Stimulated activated CD4-positive, alpha-beta T cell treated with anti-CD3 and anti-CD28 coated beads, Interleukin-1b, Interleukin-23, amount 100 ng/mL, for 1 hour (primary cell): ENCODE results near the gene PDE4D.
"Not testable (repeated sequence)": the region's sequence is repeated elsewhere in the genome, so short reads cannot be mapped to it uniquely, and the experiment has no call there.

Experiments
- DNase-seq, 2 donors: peaks; one replicate each; pipeline ENCODE4 v3.0.0-alpha.2; 2020; ENCODE audit warnings: low read depth in 2 of 2

PDE4D gene

DNA sequence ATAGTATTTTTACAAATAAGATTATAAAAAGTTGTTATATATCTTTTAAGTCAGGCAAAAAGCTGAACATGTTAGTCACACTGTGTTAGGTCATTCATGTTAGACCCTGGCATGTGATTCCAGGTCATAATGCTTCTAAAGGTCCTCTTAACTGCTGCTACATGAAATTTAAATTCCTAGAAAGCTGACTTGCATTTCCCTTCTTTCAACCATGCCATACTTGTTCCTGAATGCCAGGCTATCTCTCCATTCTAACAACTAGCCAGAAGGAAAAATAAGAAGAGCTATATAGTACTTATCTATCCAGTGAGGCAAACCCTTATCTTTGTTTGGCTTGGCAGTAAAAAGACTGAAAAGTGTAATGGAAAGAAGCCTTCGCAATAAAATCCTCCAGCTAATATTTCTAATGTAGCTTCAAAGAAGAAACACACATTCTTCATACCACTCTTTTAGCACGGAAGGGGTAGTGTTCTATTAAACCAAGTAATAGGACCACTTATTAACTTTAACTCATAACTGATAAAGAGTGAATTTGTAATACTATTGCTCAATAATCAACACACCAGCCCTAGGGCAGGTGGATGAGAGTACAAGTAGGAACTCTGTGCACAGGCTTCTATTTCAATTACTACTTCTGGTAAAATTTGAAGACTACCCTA lies 310.2 kb downstream of the PDE4D start:
- DNase-seq, result no peak

DNA sequence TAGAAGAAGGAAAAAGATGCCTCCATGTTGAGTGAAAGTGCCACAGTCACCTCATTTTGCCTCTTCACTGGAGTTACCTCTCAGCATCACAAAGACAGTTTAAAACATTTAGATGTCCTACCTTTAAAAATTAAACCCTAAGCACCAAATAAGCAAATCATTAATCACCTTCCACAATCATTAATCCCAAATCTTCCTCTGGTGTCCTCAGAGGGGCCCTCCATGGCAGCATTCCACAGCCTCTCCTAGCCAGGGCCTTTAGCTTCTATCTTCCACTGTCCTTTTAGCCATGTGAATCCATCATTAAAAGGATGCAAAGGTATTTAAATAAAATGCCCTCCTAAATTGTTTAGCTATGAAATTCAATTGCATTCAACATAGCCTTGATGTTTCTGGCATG lies 310.8 kb downstream of the PDE4D start:
- no peak for DNase-seq

DNA sequence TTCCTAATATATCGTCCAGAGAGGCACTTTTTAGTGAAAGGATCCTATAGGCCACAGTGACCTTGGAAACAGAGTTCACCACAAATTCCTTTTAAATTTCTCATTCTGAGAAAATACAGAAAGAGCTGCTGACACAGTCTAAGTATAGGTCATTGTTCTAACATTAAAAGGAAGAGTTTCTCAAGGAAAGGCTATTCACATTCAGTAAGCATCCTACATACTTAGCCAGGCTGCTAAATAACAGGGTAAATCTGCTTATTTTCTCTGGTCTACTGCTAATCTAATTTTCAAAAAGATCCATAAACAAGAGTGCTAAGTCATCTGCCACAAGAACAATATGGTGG lies 313.7 kb downstream of the PDE4D start:
- no peak for DNase-seq

GRCh38 chr5:59579101-59579823 lies 314.3 kb downstream of the PDE4D start:
- no peak for DNase-seq

DNA sequence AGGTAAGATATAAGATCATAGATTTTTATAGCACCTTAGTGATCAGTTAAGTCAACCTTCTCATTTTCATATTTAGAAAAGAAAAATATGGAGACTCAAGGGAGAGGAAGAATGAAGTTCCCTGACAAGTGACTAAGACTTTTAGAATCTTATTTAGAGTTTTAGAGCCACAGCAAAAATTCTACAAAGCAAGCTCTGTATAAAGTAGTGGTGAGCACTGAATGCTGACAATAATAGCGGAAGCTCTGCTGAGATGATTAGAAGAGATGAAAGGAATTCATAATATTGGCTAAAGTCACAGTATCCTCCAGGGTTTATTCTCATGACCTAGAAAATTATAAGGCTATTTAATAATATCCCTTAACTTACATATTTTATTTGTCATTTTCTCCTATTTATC lies 316.0 kb downstream of the PDE4D start:
- no peak for DNase-seq

DNA sequence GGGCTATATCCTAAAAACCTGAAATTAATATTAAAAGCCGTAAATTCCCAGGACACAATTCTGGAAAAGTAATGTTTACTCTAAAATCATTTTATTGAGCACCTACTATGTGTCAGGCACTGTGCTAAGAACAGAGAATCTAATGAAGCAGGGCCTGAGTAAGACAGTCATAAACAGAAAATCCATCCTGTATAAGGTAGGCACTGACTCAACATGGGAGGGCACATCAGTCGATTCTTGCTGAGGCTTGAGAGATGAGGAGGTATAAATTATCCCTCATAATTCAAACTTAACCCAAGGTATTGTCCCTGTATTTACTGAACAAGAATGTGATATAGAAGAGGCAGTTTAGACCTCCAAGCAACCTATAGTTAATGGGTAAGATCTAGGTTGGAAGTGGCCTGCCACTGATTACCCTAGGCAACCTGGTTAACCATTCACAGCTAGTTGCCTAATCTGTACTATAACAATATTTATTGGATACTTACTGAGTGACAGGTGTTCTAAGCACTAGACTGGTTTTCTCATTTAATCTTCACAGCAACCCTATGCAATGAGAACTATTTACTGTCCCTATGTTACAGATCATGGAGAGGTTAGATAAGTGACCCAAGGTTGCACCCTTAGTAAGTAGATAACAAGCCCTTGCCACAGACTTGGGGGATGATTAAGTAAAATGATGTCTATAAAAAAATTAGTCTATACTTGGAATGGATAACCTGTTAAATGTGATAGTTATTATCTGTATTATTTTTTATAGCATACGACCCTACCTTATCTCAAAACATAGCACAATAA lies 317.7 kb downstream of the PDE4D start:
- no peak for DNase-seq

GRCh38 chr5:59573509-59573908 lies 320.0 kb downstream of the PDE4D start:
- not testable (repeated sequence) for DNase-seq

DNA sequence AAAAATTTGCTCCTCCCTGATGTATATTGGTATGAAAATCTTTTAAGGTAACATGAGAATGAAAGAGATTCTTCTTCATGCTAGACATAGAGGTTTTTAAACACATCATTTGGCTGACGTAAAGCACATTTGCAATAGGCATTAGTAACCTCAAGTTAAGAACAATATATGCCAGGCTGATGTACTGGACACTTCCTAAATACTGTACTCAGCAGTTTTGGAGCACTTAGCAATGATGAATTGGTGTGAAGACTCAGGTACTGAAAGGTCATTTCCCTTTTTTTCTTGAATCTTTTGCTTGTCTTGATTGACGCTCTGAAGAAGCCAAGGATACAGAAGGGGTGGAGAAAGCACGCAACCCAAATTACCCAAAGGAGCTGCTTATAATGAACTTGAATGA lies 322.5 kb downstream of the PDE4D start:
- DNase-seq, result no peak

DNA sequence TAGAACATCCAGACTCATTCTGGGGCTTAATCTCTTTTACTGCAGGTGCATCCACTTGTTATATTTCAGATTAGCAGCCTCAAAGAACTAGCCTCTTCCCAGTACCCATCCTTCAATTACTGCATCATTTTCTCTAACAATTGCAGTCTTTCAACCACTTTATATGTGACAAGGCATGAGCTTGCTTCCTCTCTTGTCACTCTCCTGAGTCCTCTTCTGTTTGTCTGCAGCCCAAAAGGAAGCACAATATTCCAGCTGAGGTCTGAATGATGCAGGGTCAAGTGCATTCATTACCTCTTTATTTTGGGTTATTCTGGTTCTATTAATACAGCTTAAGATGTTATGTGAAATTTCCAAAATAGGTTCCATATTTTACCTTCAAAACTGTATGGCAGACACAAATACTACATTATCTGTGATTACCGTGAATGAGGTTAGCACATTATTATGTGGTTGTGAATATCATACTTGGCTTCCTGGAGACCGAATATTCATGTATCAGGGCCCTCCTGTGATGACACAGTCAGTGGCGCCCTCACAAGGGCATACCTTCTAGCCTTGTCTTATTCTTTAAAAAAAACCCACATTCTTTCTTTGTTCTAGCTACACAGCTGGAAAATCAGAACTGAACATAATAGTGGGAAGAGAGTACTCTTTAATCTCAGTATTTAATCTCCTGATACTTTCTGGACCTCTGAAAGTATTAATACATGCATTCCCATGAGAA lies 323.8 kb downstream of the PDE4D start:
- no peak for DNase-seq

DNA sequence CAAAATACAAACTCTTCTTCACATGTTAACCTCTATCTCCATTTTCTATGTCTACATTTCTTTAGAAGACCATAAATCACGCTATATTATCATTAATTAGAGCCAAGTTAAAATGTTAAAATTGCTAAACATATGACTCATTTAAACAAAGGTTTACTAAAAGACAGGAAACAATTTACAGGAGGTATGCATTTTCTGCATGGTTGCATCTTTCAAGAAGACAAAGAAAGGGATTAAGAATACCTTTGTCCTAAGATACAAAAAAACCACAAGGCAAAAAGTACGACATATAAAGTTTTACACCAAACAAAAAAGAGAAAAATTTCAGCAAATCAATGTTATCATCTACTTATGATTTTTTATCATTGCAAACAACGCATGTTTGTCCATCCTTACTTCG lies 324.4 kb downstream of the PDE4D start:
- no peak for DNase-seq

DNA sequence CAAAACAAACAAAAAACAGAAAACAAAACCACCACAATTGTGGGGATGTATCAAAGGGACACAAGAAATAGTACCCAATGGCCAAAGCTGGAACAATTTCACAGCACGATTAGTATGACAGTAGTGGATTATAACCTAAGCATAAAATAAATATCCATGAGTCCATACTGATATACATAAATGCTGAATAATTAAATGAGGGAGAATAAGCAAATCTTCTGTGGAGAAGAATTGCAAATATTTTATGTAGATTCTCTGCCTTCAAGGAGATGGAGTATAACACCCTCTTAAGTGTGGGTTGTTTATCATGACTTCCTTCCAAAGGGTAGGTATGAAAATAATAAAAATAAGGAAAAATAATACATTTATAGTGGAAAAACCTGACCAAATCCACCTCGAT lies 325.4 kb downstream of the PDE4D start:
- no peak for DNase-seq

GRCh38 chr5:59565551-59565950 lies 328.0 kb downstream of the PDE4D start:
- DNase-seq, result no peak

- no peak for DNase-seq
Observed at GRCh38 chr5:59564895-59565294, 328.6 kb downstream of the PDE4D start.

- no peak for DNase-seq
Observed at GRCh38 chr5:59562756-59563389, 330.7 kb downstream of the PDE4D start.

GRCh38 chr5:59560553-59560952 lies 333.0 kb downstream of the PDE4D start:
- DNase-seq, result no peak

DNA sequence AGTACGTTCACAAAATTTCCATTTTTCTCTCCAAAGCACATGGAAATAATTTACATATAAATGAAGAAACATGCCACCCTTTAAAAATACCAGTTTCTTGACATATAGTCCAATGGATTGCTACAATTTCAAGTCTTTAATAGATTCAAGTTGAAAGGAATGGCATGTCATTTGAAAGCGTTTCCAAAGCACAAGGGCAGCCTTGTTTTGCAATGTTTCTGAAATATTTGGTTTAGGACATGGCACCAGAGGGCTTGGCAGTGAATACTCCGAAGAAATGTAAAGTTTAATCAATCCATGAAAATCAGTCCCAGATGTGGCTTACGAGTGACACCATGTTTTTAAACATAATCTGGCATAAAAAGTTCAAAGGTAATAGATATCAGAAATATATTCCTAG lies 333.7 kb downstream of the PDE4D start:
- no peak for DNase-seq

- DNase-seq, result no peak
Observed at GRCh38 chr5:59559323-59559722, 334.2 kb downstream of the PDE4D start.

- DNase-seq, result no peak
Observed at GRCh38 chr5:59558501-59558900, 335.0 kb downstream of the PDE4D start.

GRCh38 chr5:59557572-59557971 lies 336.0 kb downstream of the PDE4D start:
- DNase-seq, result no peak

- no peak for DNase-seq
Observed at GRCh38 chr5:59555596-59555995, 337.9 kb downstream of the PDE4D start.

DNA sequence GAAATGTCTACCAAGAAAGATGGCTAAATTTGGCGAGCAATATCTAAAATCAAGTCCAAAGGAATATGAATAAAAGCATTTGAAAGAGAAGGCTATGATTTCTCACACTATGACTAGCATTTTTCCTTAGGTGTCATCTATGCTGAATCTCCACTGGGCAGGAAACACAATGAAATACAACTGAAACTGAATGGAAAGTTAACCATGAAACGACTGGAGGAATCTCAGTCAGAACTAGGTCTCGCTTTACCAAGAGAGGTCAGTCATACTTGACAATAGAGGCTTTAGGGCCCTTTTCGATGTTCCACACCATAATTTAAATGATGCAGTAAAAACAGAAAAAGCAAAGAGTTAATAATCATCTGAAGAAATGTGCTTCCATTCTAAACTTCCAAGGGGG lies 339.0 kb downstream of the PDE4D start:
- DNase-seq, result no peak

- DNase-seq, result no peak
Observed at GRCh38 chr5:59553992-59554391, 339.5 kb downstream of the PDE4D start.
